Renal cortex interstitium (tissue), 11 donors: ENCODE results near the gene DIO2. TPM values are rescaled to one million over a fixed set of nuclear protein-coding genes. Genes with fewer than 3 reads are reported as not detected.

ENCODE experiments used
- DNase-seq, 11 donors: peaks; one replicate each; pipeline ENCODE4 v3.0.0-alpha.2; 2013; ENCODE audit warnings: low read depth in 9 of 11, low spot score in 4 of 11; ENCODE audit errors: extremely low read depth in 1 of 11
- polyA plus RNA-seq, 3 donors: library from polyadenylated mRNA; unstranded; fragments of 120-200 nt; gene quantifications; one replicate each; pipeline ENCODE4 v1.2.1, GENCODE V29; 2013; ENCODE audit not compliant: insufficient read length in 3 of 3

DIO2 gene
- polyA plus RNA-seq, 3 donors: 0.20 to 1.5 (median 0.68) TPM

- no peak for DNase-seq
Observed at GRCh38 chr14:80186301-80186800, 25.0 kb downstream of the DIO2 start.

- no peak for DNase-seq
Observed at GRCh38 chr14:80176893-80177292, 34.4 kb downstream of the DIO2 start.

- DNase-seq: no peak
Observed at GRCh38 chr14:80172375-80173051, 38.8 kb downstream of the DIO2 start.

- no peak for DNase-seq
Observed at GRCh38 chr14:80167793-80168448, 43.4 kb downstream of the DIO2 start.

- no peak for DNase-seq
Observed at GRCh38 chr14:80164991-80165721, 46.1 kb downstream of the DIO2 start.

- DNase-seq: no peak
Observed at GRCh38 chr14:80152763-80153162, 58.5 kb downstream of the DIO2 start.

GRCh38 chr14:80152166-80152565 lies 59.1 kb downstream of the DIO2 start:
- DNase-seq: peak in 6 of 11 donors; percentile 4 to 30 (median 12)

GRCh38 chr14:80150301-80150700 lies 61.0 kb downstream of the DIO2 start:
- DNase-seq: no peak
